ENCODE results near the gene SYT15. TPM values are rescaled to one million over a fixed set of nuclear protein-coding genes. Genes with fewer than 3 reads are reported as not detected.

Gene SYT15
- total RNA-seq, 1 experiment from 2014 or later = 1.6 TPM

GRCh38 chr10:46553238-46554049 is 25.5 kb upstream of the SYT15 start:
- TF ChIP-seq ATF3 (IDR thresholded peaks at IDR 0.05) = no peak
- no peak for TF ChIP-seq JUND (IDR thresholded peaks at IDR 0.05)
- no peak for TF ChIP-seq EGR1 (IDR thresholded peaks at IDR 0.05; ENCODE audit: low read depth)
- TF ChIP-seq SIN3A (IDR thresholded peaks at IDR 0.05; ENCODE audit: low read depth) = no peak
- TF ChIP-seq ZFX (IDR thresholded peaks at IDR 0.05) = no peak
- TF ChIP-seq EZH2phosphoT487 (IDR thresholded peaks at IDR 0.05; ENCODE audit: borderline replicate concordance) = no peak
- no peak for TF ChIP-seq SP1 (IDR thresholded peaks at IDR 0.05; ENCODE audit: low read depth)
- TF ChIP-seq REST (IDR thresholded peaks at IDR 0.05; ENCODE audit: low read depth) = no peak
- TF ChIP-seq ZBTB33 (IDR thresholded peaks at IDR 0.05; ENCODE audit: extremely low read depth, insufficient replicate concordance, low read length) = no peak
- no peak for TF ChIP-seq RAD21 (IDR thresholded peaks at IDR 0.05; ENCODE audit: low read depth)
- no peak for TF ChIP-seq TCF7L2 (IDR thresholded peaks at IDR 0.05; ENCODE audit: borderline replicate concordance, extremely low read depth, insufficient read depth, insufficient read length)
- no peak for TF ChIP-seq CBX3 (IDR thresholded peaks at IDR 0.05; ENCODE audit: low read depth)
- TF ChIP-seq SRF (IDR thresholded peaks at IDR 0.05; ENCODE audit: low read depth) = no peak
- TF ChIP-seq POLR2AphosphoS5 (IDR thresholded peaks at IDR 0.05; ENCODE audit: low read depth, low read length) = no peak
- TF ChIP-seq MAX (IDR thresholded peaks at IDR 0.05) = no peak
- ATAC-seq = no peak
- POLR2A ChIA-PET = no interaction called here
- no peak for DNase-seq (ENCODE audit: low read depth, low spot score)
- CTCF ChIA-PET = no interaction called here
- no TSS peak for BruUV-seq (replicated peaks)
- H3K4me2 ChIP-seq (ENCODE audit: low read length) = no peak overlapping the region
- H3K9me3 ChIP-seq (ENCODE audit: control insufficient read depth in 1 of 2, insufficient read depth in 1 of 2, low read depth in 1 of 2, low read length in 2 of 2) = no peaks in the 10 kb centered on the region
- H3K9me2 ChIP-seq (ENCODE audit: insufficient read depth) = no peaks in the 10 kb centered on the region
- no peak overlapping the region for H3K27ac ChIP-seq (ENCODE audit: low read depth, low read length)
- RAD21 ChIA-PET (ENCODE audit: low non-redundant PET in 1 of 2, low total read pairs in 2 of 2, uncharacterized antibody in 2 of 2, unreplicated experiment in 2 of 2) = no interaction called here
- no peaks in the 10 kb centered on the region for H3K27me3 ChIP-seq (ENCODE audit: insufficient read depth, low read length)
- H3K4me1 ChIP-seq (ENCODE audit: control insufficient read depth in 1 of 2, insufficient read depth in 2 of 2, low read length in 2 of 2) = peaks cover 0 to 9% of the 10 kb centered on the region in 2 experiments; a peak in 1 of 4 replicates
- no peaks in the 10 kb centered on the region for H4K20me1 ChIP-seq (ENCODE audit: insufficient read depth)
- H2AFZ ChIP-seq (ENCODE audit: low read depth, low read length, poor library complexity, severe bottlenecking) = no peak overlapping the region
- no peaks in the 10 kb centered on the region for H3K79me2 ChIP-seq (ENCODE audit: insufficient read depth, low read length)
- H3K36me3 ChIP-seq (ENCODE audit: control insufficient read depth in 1 of 2, insufficient read depth in 2 of 2, low read length in 2 of 2) = no peaks in the 10 kb centered on the region
- H3K4me3 ChIP-seq (replicated peaks in 1 of 2; ENCODE audit: low read depth in 1 of 2, low read length in 2 of 2) = no peak overlapping the region
- no peak overlapping the region for H3K9ac ChIP-seq (ENCODE audit: low read length)
- intact Hi-C loops (cut with micrococcal nuclease) = no loop called here

All from HCT116 (cell line).